ENCODE results near the gene PTPRM.

PTPRM gene

DNA sequence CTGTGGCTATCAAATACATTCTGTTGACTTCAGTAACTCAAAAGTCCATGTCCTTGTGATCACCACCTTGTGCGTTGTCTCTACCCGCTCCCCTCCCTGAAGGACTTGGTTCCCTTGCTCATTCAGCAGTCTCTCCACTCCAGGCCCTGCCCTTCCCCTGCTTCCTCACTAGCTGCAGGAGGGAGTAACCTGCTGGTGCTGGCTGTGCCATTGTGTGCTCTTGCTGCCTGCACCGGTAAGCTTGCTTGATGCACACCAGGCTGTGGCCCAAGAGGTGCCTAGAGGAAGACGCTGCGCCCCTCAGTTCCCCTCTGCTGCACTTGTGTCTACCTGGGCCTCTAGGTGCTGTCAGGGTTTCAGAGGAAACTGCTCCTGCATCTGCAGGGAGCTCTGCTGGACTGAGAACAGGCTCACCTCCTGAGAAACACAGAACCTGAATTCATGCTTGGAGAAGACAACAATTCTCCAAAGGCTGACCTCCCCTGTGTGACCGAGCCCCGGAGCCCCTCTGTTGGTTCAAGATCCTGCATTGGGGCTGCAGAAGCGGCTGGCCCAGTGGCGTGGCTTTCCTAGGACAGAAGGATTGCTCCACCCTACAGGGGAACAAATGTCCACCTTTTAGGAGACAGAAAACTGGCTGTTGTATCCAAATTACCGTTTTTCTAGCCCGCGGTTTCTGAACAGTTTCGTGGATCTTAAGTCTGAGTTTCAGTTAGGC, 33.6 kb downstream of the PTPRM start:
- H3K4me1 ChIP-seq (ENCODE audit: insufficient read depth, low read length): peaks cover 29% of the 10 kb centered on the region

DNA sequence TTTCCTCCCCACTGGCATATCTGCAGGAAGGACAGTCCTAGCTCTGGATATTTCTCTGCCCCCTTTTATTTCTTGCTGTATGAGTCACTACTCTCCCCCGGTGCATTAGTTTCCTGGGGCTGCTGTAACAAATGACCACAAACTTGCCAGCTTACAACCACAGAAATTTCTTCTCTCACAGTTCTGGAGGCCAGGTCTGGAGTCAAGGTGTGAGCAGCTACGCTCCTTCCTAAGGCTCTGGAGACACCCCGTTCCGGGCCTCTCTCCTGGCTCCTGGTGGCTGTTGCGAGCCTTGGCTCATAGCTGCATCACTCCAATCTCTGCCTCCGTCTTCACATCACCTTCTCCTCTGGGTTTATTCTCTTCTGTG, 34.1 kb downstream of the PTPRM start:
- peaks cover 35% of the 10 kb centered on the region for H3K4me1 ChIP-seq (ENCODE audit: insufficient read depth, low read length)
- H3K36me3 ChIP-seq (ENCODE audit: insufficient read depth, low read length): no peaks in the 10 kb centered on the region
- H3K9ac ChIP-seq (ENCODE audit: low read depth, low read length): no peak overlapping the region
- H3K9me3 ChIP-seq (ENCODE audit: control insufficient read depth, insufficient read depth, low read length): no peaks in the 10 kb centered on the region

More for the DNA sequence above, 33.6 kb downstream of the PTPRM start:
- Histone ChIP-seq H3K9ac (ENCODE audit: low read depth, low read length) (no peak overlapping the region), H3K9me3 (ENCODE audit: control insufficient read depth, insufficient read depth, low read length) (no peaks in the 10 kb centered on the region), H3K36me3 (ENCODE audit: insufficient read depth, low read length) (no peaks in the 10 kb centered on the region)

DNA sequence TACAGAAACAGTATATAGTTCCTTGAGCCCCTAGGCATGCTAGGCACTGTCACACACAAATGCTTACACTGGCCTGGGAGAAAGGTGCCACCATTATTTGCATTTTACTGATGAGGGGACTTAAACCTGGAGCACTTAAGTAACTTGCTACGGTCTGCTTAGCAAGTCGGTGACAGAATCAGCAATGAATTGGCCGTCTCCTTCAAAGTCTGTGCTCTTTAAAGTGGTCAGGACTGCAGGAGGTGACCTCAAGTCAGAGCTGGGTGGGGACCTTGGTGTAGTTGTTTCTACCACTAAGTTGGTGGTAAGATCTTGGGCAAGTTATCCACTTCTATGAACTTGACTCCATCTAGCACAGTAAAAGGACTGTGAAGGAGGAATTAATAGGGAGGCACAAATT, 34.8 kb downstream of the PTPRM start:
- no peaks in the 10 kb centered on the region for H3K36me3 ChIP-seq (ENCODE audit: insufficient read depth, low read length)
- no peaks in the 10 kb centered on the region for H3K9me3 ChIP-seq (ENCODE audit: control insufficient read depth, insufficient read depth, low read length)
- peaks cover 35% of the 10 kb centered on the region for H3K4me1 ChIP-seq (ENCODE audit: insufficient read depth, low read length)
- no peak overlapping the region for H3K9ac ChIP-seq (ENCODE audit: low read depth, low read length)

GRCh38 chr18:7603259-7604000, 36.3 kb downstream of the PTPRM start:
- Histone ChIP-seq H3K36me3 (ENCODE audit: insufficient read depth, low read length) (no peaks in the 10 kb centered on the region), H3K4me1 (ENCODE audit: insufficient read depth, low read length) (peaks cover 35% of the 10 kb centered on the region), H3K9me3 (ENCODE audit: control insufficient read depth, insufficient read depth, low read length) (no peaks in the 10 kb centered on the region), H3K9ac (ENCODE audit: low read depth, low read length) (no peak overlapping the region)

DNA sequence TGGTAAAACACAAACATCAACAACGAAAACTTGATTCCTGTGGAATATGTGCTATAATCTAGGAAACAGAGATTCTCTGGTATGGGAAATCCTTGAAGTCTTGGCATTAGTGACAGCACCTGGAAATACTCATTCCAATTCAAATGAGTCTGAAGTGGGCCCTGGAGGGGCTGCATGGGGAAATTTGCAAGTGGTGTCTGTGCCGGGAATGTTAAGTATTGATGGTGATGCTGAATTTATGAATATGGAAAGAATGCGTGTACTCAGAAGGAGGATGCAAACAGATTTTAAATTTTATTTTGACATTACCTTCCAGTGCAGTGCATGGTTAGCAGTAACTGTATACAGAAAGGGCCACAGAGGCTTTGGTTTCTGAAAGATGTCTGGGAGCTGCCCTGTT, 37.2 kb downstream of the PTPRM start:
- Histone ChIP-seq H3K36me3 (ENCODE audit: insufficient read depth, low read length) (no peaks in the 10 kb centered on the region), H3K9me3 (ENCODE audit: control insufficient read depth, insufficient read depth, low read length) (no peaks in the 10 kb centered on the region), H3K4me1 (ENCODE audit: insufficient read depth, low read length) (peaks cover 35% of the 10 kb centered on the region)

GRCh38 chr18:7605705-7606104, 38.6 kb downstream of the PTPRM start:
- Histone ChIP-seq H3K9ac (ENCODE audit: low read depth, low read length) (no peak overlapping the region), H3K36me3 (ENCODE audit: insufficient read depth, low read length) (no peaks in the 10 kb centered on the region), H3K4me1 (ENCODE audit: insufficient read depth, low read length) (peaks cover 31% of the 10 kb centered on the region), H3K9me3 (ENCODE audit: control insufficient read depth, insufficient read depth, low read length) (no peaks in the 10 kb centered on the region)

More for the DNA sequence above, 37.2 kb downstream of the PTPRM start:
- H3K9ac ChIP-seq (ENCODE audit: low read depth, low read length): no peak overlapping the region

- H3K4me1 ChIP-seq (ENCODE audit: insufficient read depth, low read length): peaks cover 23% of the 10 kb centered on the region
- no peak overlapping the region for H3K9ac ChIP-seq (ENCODE audit: low read depth, low read length)
- no peaks in the 10 kb centered on the region for H3K36me3 ChIP-seq (ENCODE audit: insufficient read depth, low read length)
- no peaks in the 10 kb centered on the region for H3K9me3 ChIP-seq (ENCODE audit: control insufficient read depth, insufficient read depth, low read length)
These were observed 40.5 kb downstream of the PTPRM start for GRCh38 chr18:7607540-7608173.

- Histone ChIP-seq H3K9ac (ENCODE audit: low read depth, low read length) (no peak overlapping the region), H3K9me3 (ENCODE audit: control insufficient read depth, insufficient read depth, low read length) (no peaks in the 10 kb centered on the region), H3K36me3 (ENCODE audit: insufficient read depth, low read length) (no peaks in the 10 kb centered on the region), H3K4me1 (ENCODE audit: insufficient read depth, low read length) (peaks cover 23% of the 10 kb centered on the region)
These were observed 41.0 kb downstream of the PTPRM start for GRCh38 chr18:7608174-7608550.

DNA sequence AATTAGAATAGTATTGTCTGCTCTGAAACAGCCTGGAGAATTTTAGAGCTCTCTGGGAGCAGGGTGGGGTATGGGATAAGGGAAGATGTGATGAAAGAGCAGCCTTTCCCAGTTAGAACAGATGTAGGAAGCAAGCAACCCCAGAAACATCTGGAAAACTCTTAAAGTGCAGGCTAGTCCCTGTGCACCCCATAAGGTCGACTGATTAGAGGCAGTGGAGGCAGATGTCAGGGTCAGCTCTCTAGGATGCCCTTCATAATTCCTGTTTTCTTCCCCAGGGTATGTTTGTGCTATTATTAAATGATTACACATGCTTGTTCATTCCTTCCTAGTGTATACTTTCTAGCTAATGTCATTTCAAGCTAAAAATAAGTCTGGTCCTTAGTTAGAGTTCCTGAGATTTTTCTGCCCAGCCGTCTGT, 41.7 kb downstream of the PTPRM start:
- Histone ChIP-seq H3K36me3 (ENCODE audit: insufficient read depth, low read length) (no peaks in the 10 kb centered on the region), H3K9me3 (ENCODE audit: control insufficient read depth, insufficient read depth, low read length) (no peaks in the 10 kb centered on the region), H3K4me1 (ENCODE audit: insufficient read depth, low read length) (peaks cover 16% of the 10 kb centered on the region), H3K9ac (ENCODE audit: low read depth, low read length) (no peak overlapping the region)

DNA sequence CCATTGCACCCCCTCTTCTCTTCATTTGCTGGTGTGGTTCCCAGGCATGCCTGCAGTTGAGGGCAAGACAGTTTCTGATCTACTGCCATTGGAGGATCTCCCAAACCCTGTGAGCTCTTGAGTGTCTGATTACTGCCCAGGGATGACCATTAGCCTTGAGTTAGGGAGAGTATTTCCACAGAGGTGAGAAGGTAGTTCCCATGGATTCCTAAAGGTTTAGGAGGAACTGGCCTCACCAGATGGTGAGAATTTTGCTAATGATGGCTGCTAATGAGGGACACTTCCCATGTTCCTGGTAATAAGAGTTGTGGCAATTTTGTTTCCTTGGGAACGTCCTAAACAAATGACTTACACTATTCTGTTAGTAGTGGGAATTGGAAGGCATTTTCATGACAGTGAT, 42.5 kb downstream of the PTPRM start:
- Histone ChIP-seq H3K9me3 (ENCODE audit: control insufficient read depth, insufficient read depth, low read length) (no peaks in the 10 kb centered on the region), H3K36me3 (ENCODE audit: insufficient read depth, low read length) (no peaks in the 10 kb centered on the region), H3K9ac (ENCODE audit: low read depth, low read length) (no peak overlapping the region), H3K4me1 (ENCODE audit: insufficient read depth, low read length) (peaks cover 9% of the 10 kb centered on the region)

DNA sequence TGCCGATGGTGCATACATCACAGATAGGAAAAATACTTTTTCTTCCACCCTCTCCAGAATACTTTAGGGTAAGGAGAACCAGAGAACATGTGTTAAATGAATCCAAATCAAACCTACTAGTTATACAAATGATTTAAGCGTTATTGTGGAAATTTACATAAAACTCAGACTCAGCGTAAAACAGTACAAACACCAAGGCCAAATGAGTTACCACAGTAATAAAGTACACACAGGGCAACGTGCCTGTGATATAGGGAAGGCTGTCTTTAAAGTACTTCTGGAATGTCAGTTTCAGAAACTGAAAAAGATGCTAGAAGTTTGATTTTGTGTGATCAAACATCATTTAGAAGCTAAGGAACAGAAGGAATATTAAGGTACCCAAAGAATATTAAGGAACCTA, 46.9 kb downstream of the PTPRM start:
- Histone ChIP-seq H3K4me1 (ENCODE audit: insufficient read depth, low read length) (peaks cover 6% of the 10 kb centered on the region; the same call in 1 of the 2 replicates), H3K9ac (ENCODE audit: low read depth, low read length) (no peak overlapping the region), H3K36me3 (ENCODE audit: insufficient read depth, low read length) (no peaks in the 10 kb centered on the region), H3K9me3 (ENCODE audit: control insufficient read depth, insufficient read depth, low read length) (no peaks in the 10 kb centered on the region)

GRCh38 chr18:7615840-7616239, 48.7 kb downstream of the PTPRM start:
- H3K9ac ChIP-seq (ENCODE audit: low read depth, low read length): no peak overlapping the region
- no peaks in the 10 kb centered on the region for H3K36me3 ChIP-seq (ENCODE audit: insufficient read depth, low read length)
- peaks cover 6% of the 10 kb centered on the region; the same call in 1 of the 2 replicates for H3K4me1 ChIP-seq (ENCODE audit: insufficient read depth, low read length)

DNA sequence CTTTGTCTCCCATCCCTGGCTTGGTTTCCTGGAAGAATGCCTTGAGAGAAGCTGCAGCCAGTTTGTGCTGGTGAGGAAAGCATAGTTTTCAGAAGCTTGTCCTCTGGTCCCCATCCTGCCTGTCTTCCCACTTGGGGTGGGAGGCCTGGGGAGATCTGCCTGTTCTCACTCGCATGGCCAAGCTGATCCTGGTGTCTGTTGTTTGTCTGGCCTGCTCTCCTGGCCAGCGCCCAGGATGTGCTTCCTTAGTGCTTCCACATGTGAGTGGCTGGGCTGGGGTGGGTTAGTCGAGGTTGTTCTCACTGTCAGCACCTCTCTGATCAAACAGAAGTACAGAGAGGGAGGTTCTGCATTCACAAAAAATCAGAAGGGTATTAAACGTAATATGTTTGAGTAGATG, 49.5 kb downstream of the PTPRM start:
- Histone ChIP-seq H3K4me1 (ENCODE audit: insufficient read depth, low read length) (peaks cover 6% of the 10 kb centered on the region; the same call in 1 of the 2 replicates), H3K36me3 (ENCODE audit: insufficient read depth, low read length) (no peaks in the 10 kb centered on the region), H3K9ac (ENCODE audit: low read depth, low read length) (no peak overlapping the region), H3K9me3 (ENCODE audit: control insufficient read depth, insufficient read depth, low read length) (no peaks in the 10 kb centered on the region)

More at GRCh38 chr18:7615840-7616239, 48.7 kb downstream of the PTPRM start:
- no peaks in the 10 kb centered on the region for H3K9me3 ChIP-seq (ENCODE audit: control insufficient read depth, insufficient read depth, low read length)

GRCh38 chr18:7617738-7618422, 50.8 kb downstream of the PTPRM start:
- Histone ChIP-seq H3K36me3 (ENCODE audit: insufficient read depth, low read length) (no peaks in the 10 kb centered on the region), H3K9me3 (ENCODE audit: control insufficient read depth, insufficient read depth, low read length) (no peaks in the 10 kb centered on the region), H3K4me1 (ENCODE audit: insufficient read depth, low read length) (peaks cover 6% of the 10 kb centered on the region; the same call in 1 of the 2 replicates), H3K9ac (ENCODE audit: low read depth, low read length) (no peak overlapping the region)

All from ES-I3 (cell line).